Left renal pelvis (tissue), 4 donors: ENCODE measurements around the gene SPINK13. TPM values are rescaled to one million over a fixed set of nuclear protein-coding genes. Genes with fewer than 3 reads are reported as not detected.

Experiments used
- DNase-seq, 4 donors: peaks; one replicate each; pipeline ENCODE4 v3.0.0-alpha.2; 2013; ENCODE audit warnings: low read depth in 4 of 4, low spot score in 3 of 4
- polyA plus RNA-seq, 4 donors: library from polyadenylated mRNA; unstranded; fragments of 120-200 nt; gene quantifications; one replicate each; pipeline ENCODE4 v1.2.1, GENCODE V29; 2013; ENCODE audit not compliant: insufficient read length in 4 of 4

SPINK13 gene
- polyA plus RNA-seq, 4 donors: 0.23 to 0.78 (median 0.40) TPM

GRCh38 chr5:148311484-148311883 lies 42.9 kb downstream of the SPINK13 start:
- DNase-seq: no peak

DNA sequence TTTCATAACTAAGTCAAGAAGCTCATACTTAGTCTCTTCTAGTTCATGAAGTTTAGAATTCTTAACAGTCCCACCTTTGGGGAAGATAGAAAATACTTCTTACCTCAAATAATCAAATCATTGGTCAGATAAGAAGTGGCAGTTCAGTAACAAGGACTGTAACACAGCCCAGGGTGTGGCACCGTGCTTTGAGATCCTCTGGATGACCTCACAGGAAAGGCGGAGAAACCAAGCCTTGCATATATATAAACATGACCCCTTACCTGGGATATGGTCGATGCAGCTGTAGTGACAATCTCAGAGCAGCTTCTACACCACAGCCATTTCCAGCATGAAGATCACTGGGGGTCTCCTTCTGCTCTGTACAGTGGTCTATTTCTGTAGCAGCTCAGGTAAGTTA lies 43.6 kb downstream of the SPINK13 start, which contains the start of gene SPINK7:
Gene SPINK7, plus strand, starts transcription at position 271 of the 400 bp plus-strand sequence. Its CDS starts 61 bp downstream, at position 332.
- no peak for DNase-seq

- DNase-seq: no peak
Measured at GRCh38 chr5:148314187-148314586, 45.6 kb downstream of the SPINK13 start.

- no peak for DNase-seq
Measured at GRCh38 chr5:148314731-148315130, 46.1 kb downstream of the SPINK13 start.

GRCh38 chr5:148320011-148320963 lies 51.7 kb downstream of the SPINK13 start:
- DNase-seq: peak in 1 of 4 donors; percentile 10

GRCh38 chr5:148333262-148333849 lies 64.8 kb downstream of the SPINK13 start:
- no peak for DNase-seq

GRCh38 chr5:148335259-148335658 lies 66.7 kb downstream of the SPINK13 start, which contains the start of gene SPINK9:
SPINK9 (plus strand) TSS chr5:148335559; CDS start chr5:148335614, 55 bp downstream.
- no peak for DNase-seq

Other genes with a start within 250 kb of the SPINK13 start
- under 1 TPM; 0.21 to 0.49 (median 0.32) TPM for gene SPINK5, start 204.8 kb upstream of the SPINK13 start, polyA plus RNA-seq
- gene SPINK14, start 100.2 kb upstream of the SPINK13 start, polyA plus RNA-seq: not detected
- not detected for gene SPINK6, start 65.8 kb upstream of the SPINK13 start, polyA plus RNA-seq
- not detected for gene MARCOL, start 30.3 kb upstream of the SPINK13 start, polyA plus RNA-seq
- 1 to 10 TPM in 1 of 4 donors, under 1 TPM in 1, not detected in 2; 0.19 to 1.1 TPM for gene SPINK7, start 43.6 kb downstream of the SPINK13 start, polyA plus RNA-seq
- gene SPINK9, start 66.8 kb downstream of the SPINK13 start, polyA plus RNA-seq: under 1 TPM in 3 of 4 donors, not detected in 1; 0.27 to 0.53 (median 0.30) TPM
- 10 to 100 TPM; 36.5 to 51.8 (median 46.8) TPM for gene FBXO38, start 115.2 kb downstream of the SPINK13 start, polyA plus RNA-seq